Inflammatory macrophage treated with lipopolysaccharide for 4 hours (primary cell): Measurements from ENCODE around the gene C17orf50.
"Not testable (repeated sequence)": the region's sequence is repeated elsewhere in the genome, so short reads cannot be mapped to it uniquely, and the experiment has no call there.

Experiments
- DNase-seq: peaks from one replicate; pipeline ENCODE4 v3.0.0-alpha.2; 2020

Gene C17orf50

GRCh38 chr17:35735036-35735805, 25.5 kb upstream of the C17orf50 start:
- DNase-seq, result no peak

- DNase-seq, result no peak
These were observed 24.5 kb upstream of the C17orf50 start for GRCh38 chr17:35736236-35736635.

GRCh38 chr17:35738519-35739133, 22.1 kb upstream of the C17orf50 start:
- no peak for DNase-seq

GRCh38 chr17:35740216-35740615, 20.5 kb upstream of the C17orf50 start:
- DNase-seq, result no peak

GRCh38 chr17:35740997-35741931, 19.4 kb upstream of the C17orf50 start:
- DNase-seq, result no peak

- no peak for DNase-seq
These were observed 18.2 kb upstream of the C17orf50 start for GRCh38 chr17:35742496-35742895.

GRCh38 chr17:35742896-35743477, 17.7 kb upstream of the C17orf50 start:
- no peak for DNase-seq

GRCh38 chr17:35743626-35744328, 16.9 kb upstream of the C17orf50 start:
- peak; percentile 16 for DNase-seq

GRCh38 chr17:35744830-35745229, 15.9 kb upstream of the C17orf50 start:
- DNase-seq, result no peak

GRCh38 chr17:35745246-35745645, 15.4 kb upstream of the C17orf50 start:
- no peak for DNase-seq

GRCh38 chr17:35745749-35746320, 14.9 kb upstream of the C17orf50 start:
- DNase-seq, result no peak

GRCh38 chr17:35747540-35748017, 13.1 kb upstream of the C17orf50 start:
- peak; percentile 72 for DNase-seq

- no peak for DNase-seq
These were observed 12.3 kb upstream of the C17orf50 start for GRCh38 chr17:35748341-35748841.

- DNase-seq, result no peak
These were observed 11.7 kb upstream of the C17orf50 start for GRCh38 chr17:35748979-35749378.

GRCh38 chr17:35749560-35750412, 10.9 kb upstream of the C17orf50 start:
- no peak for DNase-seq

GRCh38 chr17:35750526-35751395, 9.9 kb upstream of the C17orf50 start:
- no peak for DNase-seq

GRCh38 chr17:35751541-35751940, 9.1 kb upstream of the C17orf50 start:
- not testable (repeated sequence) for DNase-seq

- DNase-seq, result no peak
These were observed 8.2 kb upstream of the C17orf50 start for GRCh38 chr17:35752471-35752870.

- no peak for DNase-seq
These were observed 7.5 kb upstream of the C17orf50 start, which contains the start of gene GAS2L2 for GRCh38 chr17:35752945-35753764. TSS of gene GAS2L2 (minus strand) at chr17:35753239. CDS start at chr17:35752850, 389 bp downstream.
